ENCODE measurements around the gene MATCAP1.
A peak's percentile ranks its signal among the peaks of the same experiment; 100 is the strongest.

MATCAP1 gene

GRCh38 chr16:67207249-67208091 lies 23.7 kb upstream of the MATCAP1 start:
- DNase-seq = no peak

DNA sequence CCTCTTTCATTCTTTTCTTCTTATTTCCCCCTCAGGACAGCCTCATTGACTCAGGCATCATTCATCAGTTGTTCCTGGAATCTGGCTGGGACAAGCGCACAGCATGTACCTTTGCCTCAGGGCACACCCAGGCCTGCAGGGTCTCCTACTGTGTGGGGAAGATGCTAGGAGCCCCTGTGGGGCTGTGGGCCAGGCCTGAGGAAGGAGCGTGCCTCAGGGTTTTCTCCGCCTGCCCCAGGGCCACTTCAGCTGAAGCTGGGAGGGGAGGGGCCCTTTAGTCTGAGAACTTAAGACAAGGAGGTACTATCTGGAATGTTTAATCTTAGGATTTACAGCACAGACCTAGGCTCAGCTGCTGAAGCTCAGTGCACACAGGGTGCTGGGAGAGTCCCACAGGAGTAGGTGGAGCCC lies 23.1 kb upstream of the MATCAP1 start:
- DNase-seq = no peak

DNA sequence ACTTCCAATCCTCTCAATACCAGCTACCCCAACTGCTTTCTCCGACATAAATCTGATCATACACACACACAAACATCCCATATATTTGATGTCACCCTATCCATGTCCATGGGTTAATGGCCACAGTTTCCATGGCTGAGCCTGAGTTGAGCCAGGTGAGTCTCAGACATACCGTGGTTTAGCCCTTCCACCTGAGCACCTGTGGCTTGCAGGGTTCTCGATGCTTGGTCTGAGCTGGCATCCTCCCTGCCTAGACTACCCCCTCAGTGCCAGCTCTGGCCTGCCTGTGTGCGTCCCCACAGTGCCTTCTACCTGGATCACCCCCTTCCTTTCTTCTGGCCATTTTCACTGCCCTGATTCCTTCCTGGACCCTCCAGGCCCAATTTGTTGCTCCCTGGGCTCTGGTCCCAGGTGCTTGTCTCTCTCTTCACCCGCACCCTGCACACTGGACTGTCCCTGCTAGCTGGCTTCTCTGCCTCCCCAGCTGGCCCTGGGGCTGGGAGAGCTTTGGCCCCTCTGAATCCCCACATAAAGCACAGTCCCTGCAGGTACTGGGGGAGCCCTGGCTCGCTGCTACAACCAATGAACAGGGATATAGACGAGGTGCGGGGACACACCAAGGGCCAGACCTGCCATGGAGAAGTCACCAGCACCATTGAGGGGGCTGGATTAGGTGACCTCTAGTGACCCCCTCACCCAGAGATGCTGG lies 22.5 kb upstream of the MATCAP1 start:
- DNase-seq = no peak

- DNase-seq = no peak
Measured at GRCh38 chr16:67204076-67204475, 20.3 kb upstream of the MATCAP1 start.

- DNase-seq = no peak
Measured at GRCh38 chr16:67202956-67203493, 19.3 kb upstream of the MATCAP1 start.

DNA sequence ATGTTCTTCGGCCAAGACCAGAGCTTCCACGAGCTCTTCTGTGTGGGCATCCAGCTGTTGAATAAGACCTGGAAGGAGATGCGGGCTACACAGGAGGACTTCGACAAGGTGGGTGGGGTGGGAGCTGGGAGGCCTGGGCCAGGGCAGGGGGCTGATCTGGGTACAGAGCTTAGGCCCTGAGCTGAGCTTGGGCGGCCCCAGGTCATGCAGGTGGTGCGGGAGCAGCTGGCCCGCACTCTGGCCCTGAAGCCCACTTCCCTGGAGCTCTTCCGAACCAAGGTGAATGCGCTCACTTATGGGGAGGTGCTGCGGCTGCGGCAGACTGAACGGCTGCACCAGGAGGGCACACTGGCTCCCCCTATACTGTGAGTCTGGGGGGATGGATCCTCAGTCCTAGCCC lies 18.7 kb upstream of the MATCAP1 start:
- DNase-seq = no peak

- DNase-seq = no peak
Measured at GRCh38 chr16:67201411-67202345, 17.9 kb upstream of the MATCAP1 start.

DNA sequence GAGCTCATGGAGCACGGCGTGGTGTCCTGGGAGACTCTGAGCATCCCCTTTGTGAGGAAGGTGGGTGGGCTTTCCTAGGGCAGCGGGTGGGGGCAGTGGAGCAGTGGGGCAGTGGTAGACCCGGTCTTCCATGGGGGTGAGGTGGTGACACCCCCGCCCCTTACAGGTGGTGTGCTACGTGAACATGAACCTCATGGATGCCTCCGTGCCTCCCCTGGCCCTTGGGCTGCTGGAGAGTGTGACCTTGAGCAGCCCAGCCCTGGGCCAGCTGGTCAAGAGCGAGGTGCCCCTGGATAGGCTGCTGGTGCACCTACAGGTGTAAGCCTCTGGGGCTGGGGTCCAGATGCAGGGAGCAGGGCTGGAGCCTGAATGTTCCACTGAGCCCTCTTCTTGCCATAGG lies 16.7 kb upstream of the MATCAP1 start:
- no peak for DNase-seq

GRCh38 chr16:67199808-67200198 lies 16.0 kb upstream of the MATCAP1 start:
- DNase-seq = no peak

- no peak for DNase-seq
Measured at GRCh38 chr16:67199011-67199807, 15.4 kb upstream of the MATCAP1 start, which contains the start of gene ELMO3. Gene ELMO3, plus strand, starts transcription at chr16:67199131. Its CDS starts 196 bp downstream, at chr16:67199327.

GRCh38 chr16:67198238-67198734 lies 14.5 kb upstream of the MATCAP1 start:
- peak in 1 of 5 experiments; percentile 42 for DNase-seq

DNA sequence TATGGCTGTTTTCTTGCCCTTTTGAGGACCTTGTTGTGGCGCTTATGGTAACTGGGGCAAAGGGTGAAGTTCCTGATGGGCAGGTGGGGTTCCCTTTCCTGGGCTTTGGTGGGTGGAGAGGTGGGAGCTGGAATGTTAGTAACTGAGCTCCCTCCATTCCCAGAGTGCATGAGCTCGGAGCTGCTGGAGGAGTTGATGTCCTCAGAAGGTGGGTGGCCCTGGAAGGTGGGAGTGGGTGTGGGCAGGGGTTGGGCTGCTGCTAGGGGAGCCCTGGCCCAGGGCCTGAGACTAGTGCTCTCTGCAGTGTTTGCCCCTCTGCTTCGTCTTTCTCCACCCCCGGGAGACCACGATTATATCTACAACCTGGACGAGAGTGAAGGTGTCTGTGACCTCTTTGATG lies 13.9 kb upstream of the MATCAP1 start:
- no peak for DNase-seq

GRCh38 chr16:67196881-67197280 lies 13.1 kb upstream of the MATCAP1 start:
- DNase-seq = no peak

DNA sequence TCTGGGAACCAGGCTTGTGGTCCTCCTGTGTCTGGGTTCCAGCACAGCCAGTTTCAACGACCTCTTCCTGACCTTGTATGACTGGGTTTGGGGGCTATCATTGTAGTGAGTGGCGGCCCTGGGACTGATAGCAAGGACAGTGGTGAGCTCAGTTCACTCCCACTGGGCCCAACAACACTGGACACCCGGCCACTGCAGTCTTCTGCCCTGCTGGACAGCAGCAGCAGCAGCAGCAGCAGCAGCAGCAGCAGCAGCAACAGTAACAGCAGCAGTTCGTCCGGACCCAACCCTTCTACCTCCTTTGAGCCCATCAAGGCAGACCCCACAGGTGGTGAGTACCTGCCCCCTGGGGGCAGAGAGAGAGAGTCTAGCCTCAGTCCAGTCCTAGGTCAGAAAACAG lies 11.9 kb upstream of the MATCAP1 start:
- DNase-seq = no peak

DNA sequence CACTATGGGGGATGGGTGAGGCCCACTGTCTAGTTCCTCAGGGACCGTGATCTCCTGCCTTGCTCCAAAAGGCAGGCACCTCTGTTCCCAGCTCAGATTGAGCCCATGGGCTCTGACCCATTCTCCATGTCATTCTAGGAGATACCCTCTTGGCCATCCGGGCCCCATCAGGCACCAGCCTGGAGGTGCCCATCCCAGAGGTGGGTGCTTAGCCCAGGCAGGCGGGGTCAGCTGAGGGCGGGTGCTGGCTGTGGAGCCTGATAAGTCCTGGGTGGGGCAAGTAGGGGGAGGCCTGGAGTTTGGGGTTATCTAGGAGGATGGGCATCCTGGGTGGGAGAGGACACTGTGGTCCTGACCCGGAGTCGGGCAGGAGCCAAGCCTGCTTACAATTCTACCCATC lies 10.5 kb upstream of the MATCAP1 start:
- no peak for DNase-seq

DNA sequence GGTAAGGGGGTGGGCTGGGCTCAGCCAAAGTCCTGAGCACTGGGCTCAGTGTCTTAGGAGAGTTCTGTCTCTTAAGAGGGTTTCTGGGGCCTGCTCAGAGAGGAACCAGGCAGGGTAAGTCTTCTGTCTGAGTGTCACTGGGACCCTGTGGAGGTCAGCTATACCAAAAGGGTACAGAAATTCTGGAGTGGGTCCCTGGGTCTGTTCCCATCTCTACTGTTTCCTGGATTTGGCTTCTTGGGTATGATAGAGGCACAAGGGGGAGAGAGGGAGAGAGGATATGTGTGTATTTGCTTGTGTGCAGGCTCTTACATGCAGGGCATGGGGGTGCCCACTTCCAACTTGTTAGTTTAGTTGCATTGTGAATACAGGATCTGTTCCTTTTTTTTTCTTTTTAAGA lies 9.8 kb upstream of the MATCAP1 start:
- DNase-seq = no peak

DNA sequence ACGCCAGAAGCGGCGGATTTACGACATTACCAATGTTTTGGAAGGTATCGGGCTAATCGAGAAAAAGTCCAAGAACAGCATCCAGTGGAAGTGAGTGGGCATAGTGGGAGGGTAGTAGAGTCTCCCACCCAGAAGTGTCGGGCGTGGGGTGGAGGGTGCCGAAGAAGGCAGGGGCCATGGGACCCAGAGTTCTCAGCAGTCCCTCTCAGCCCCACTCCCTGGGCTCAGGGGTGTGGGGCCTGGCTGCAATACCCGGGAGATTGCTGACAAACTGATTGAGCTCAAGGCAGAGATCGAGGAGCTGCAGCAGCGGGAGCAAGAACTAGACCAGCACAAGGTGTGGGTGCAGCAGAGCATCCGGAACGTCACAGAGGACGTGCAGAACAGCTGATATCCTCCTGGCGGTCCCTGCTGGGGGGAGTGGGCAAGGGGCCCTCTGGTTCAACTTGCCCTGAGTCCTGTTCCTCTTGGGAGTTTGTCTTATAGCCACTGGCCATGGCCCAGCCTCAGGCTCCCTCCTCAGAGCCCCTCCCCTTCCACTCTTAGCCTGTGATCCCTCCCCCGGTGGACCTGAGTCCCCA lies 9.1 kb upstream of the MATCAP1 start:
- peak in 1 of 5 experiments; percentile 78 for DNase-seq

- peak; percentile 68 to 96 (median 79) for DNase-seq
Measured at GRCh38 chr16:67191995-67192681, 8.4 kb upstream of the MATCAP1 start, which contains the start of gene E2F4. Gene E2F4, plus strand, starts transcription at chr16:67192155. Its CDS starts 73 bp downstream, at chr16:67192228.

DNA sequence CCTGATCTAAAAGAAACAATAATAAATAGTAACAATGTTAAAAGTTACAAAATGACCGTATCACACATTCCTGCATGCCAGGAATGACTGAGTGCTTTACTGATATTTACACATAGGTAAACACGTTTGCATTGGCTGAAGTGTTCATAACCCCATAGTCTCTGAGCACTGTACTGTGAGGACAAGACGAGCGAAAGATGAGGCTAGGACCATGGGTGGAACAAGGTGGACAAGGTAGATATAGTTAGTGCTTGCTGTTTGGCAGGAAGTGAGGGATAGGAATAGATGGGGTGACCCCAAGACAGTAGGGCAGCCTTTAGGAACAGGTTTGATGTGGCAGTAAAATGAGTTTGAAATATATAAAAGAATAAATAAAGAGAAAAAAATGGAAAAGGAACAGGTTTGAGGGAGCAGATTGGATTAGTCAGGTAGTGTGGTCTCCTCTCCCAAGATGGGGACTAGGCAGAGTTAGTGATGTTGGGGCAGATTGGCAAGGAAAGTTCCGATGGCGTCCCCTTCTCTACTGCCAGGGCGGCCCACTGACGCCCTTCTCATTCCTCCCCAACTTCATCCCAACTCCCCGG lies 7.7 kb upstream of the MATCAP1 start:
- DNase-seq = no peak
